Liver (tissue), 9 donors: Measurements from ENCODE around the gene PUS1. TPM values are rescaled to one million over a fixed set of nuclear protein-coding genes. Genes with fewer than 3 reads are reported as not detected.

Experiments
- DNase-seq: peaks from one replicate; pipeline ENCODE4 v3.0.0-alpha.2; 2017; ENCODE audit warnings: low spot score
- H3K27ac ChIP-seq, 2 donors: one replicate each; pipeline ENCODE4 v1.7.0; 2013; ENCODE audit warnings: inconsistent platforms in 2 of 2, low read length in 2 of 2, control low read depth in 1 of 2, low read depth in 1 of 2, mild to moderate bottlenecking in 1 of 2
- H3K27me3 ChIP-seq, 4 donors: one replicate each; pipeline versions ENCODE4 v1.6.1 to v1.7.0; 2013; ENCODE audit warnings: low read length in 3 of 4, inconsistent platforms in 1 of 4, mild to moderate bottlenecking in 1 of 4, moderate library complexity in 1 of 4; ENCODE audit not compliant: control insufficient read depth in 4 of 4, insufficient read depth in 4 of 4
- H3K36me3 ChIP-seq, 4 donors: one replicate each; pipeline versions ENCODE4 v1.6.1 to v1.7.0; 2013; ENCODE audit warnings: low read length in 3 of 4, mild to moderate bottlenecking in 3 of 4, low read depth in 1 of 4, moderate library complexity in 1 of 4; ENCODE audit not compliant: control insufficient read depth in 4 of 4, insufficient read depth in 3 of 4
- H3K4me1 ChIP-seq, 4 donors: one replicate each; pipeline versions ENCODE4 v1.6.1 to v1.7.0; 2013; ENCODE audit warnings: low read length in 3 of 4, mild to moderate bottlenecking in 3 of 4, moderate library complexity in 1 of 4; ENCODE audit not compliant: control insufficient read depth in 4 of 4, insufficient read depth in 4 of 4
- H3K4me3 ChIP-seq, 3 donors: one replicate each; pipeline versions ENCODE4 v1.6.1 to v1.7.0; 2013; ENCODE audit warnings: low read length in 3 of 3, control low read depth in 1 of 3, low read depth in 1 of 3, mild to moderate bottlenecking in 1 of 3
- H3K9ac ChIP-seq, 2 donors: one replicate each; pipeline ENCODE4 v1.7.0; 2013; ENCODE audit warnings: low read length in 2 of 2, mild to moderate bottlenecking in 2 of 2, moderate library complexity in 2 of 2, control low read depth in 1 of 2, low read depth in 1 of 2
- H3K9me3 ChIP-seq, 4 donors: one replicate each; pipeline versions ENCODE4 v1.6.1 to v1.7.0; 2013; ENCODE audit warnings: low read length in 3 of 4; ENCODE audit not compliant: control insufficient read depth in 4 of 4
- FOXA1 ChIP-seq: IDR thresholded peaks from 2 replicates; pipeline ENCODE4 v1.6.1; 2016; ENCODE audit warnings: antibody characterized with exemption
- FOXA2 ChIP-seq: IDR thresholded peaks from 2 replicates; pipeline ENCODE4 v1.6.1; 2016; ENCODE audit warnings: antibody characterized with exemption
- HNF4A ChIP-seq, 2 donors: conservative IDR thresholded peaks; 2 replicates each; pipeline ENCODE4 v1.6.1; 2016; ENCODE audit warnings: antibody characterized with exemption in 2 of 2, mild to moderate bottlenecking in 2 of 2
- JUND ChIP-seq, 2 donors: IDR thresholded peaks; 2 replicates each; pipeline ENCODE4 v1.6.1; 2016; ENCODE audit warnings: antibody characterized with exemption in 2 of 2
- RAD21 ChIP-seq, 2 donors: IDR thresholded peaks; 2 replicates each; pipeline ENCODE4 v1.6.1; 2016; ENCODE audit warnings: antibody characterized with exemption in 2 of 2, mild to moderate bottlenecking in 2 of 2
- SP1 ChIP-seq: IDR thresholded peaks from 2 replicates; pipeline ENCODE4 v1.6.1; 2018; ENCODE audit warnings: antibody characterized with exemption, mild to moderate bottlenecking
- YY1 ChIP-seq: IDR thresholded peaks from 2 replicates; pipeline ENCODE4 v1.6.1; 2016; ENCODE audit warnings: antibody characterized with exemption, mild to moderate bottlenecking
- WGBS: extraction: QIAGEN DNeasy Blood & Tissue Kit; methylation state at CpG from one replicate; pipeline ENCODE4 v1.1.7; 2013; 5-methylcytosine and 5-hydroxymethylcytosine counted together
- polyA plus RNA-seq, 2 donors: library from polyadenylated mRNA; stranded (reverse) in 1 of 2; unstranded in 1 of 2; fragments of 200-250 nt in 1 of 2; fragments of >200 nt in 1 of 2; fragmentation: Nextera tagmentation in 1 of 2; extraction: Ambion mirVana in 1 of 2; gene quantifications; one replicate each; pipeline versions ENCODE4 v1.2.1 to v1.2.3, GENCODE V29; 2013 to 2015
- total RNA-seq, 2 donors: library from RNA; depleted of rRNA; stranded (reverse); fragments of >200 nt; gene quantifications; one replicate each; pipeline ENCODE4 v1.2.3, GENCODE V29; 2014
- TF ChIP-seq, protein P1 (sequence below): fragments of 150-350 bp; IDR thresholded peaks from 2 replicates; pipeline ENCODE4 v1.5.1; 2017; ENCODE audit warnings: improper control_type of control experiment, low read depth, low read length; ENCODE audit not compliant: missing input control
- TF ChIP-seq, protein P2 (sequence below): IDR thresholded peaks from 2 replicates; pipeline ENCODE4 v1.6.1; 2016; ENCODE audit warnings: antibody characterized with exemption
- TF ChIP-seq, protein P3 (sequence below): IDR thresholded peaks from 2 replicates; pipeline ENCODE4 v1.6.1; 2016; ENCODE audit warnings: antibody characterized with exemption
- TF ChIP-seq, protein P4 (sequence below): IDR thresholded peaks from 2 replicates; pipeline ENCODE4 v1.6.1; 2016; ENCODE audit warnings: antibody characterized with exemption, mild to moderate bottlenecking
- TF ChIP-seq, protein P5 (sequence below): IDR thresholded peaks from 2 replicates; pipeline ENCODE4 v1.6.1; 2016; ENCODE audit warnings: antibody characterized with exemption
- donor health status: healthy.
- donor health status: healthy.
- donor health status: healthy.
- donor health status: healthy.
- donor health status: healthy.

PUS1 gene
- total and polyA plus RNA-seq, 4 donors, result 6.1 to 24.4 (median 10.7) TPM

- H3K36me3 ChIP-seq, result peaks cover 2 to 8% (median 2%) of the 10 kb centered on the region in 4 donors
- no peaks in the 10 kb centered on the region for H3K27me3 ChIP-seq
- H3K27ac ChIP-seq, result no peak overlapping the region
- no peaks in the 10 kb centered on the region for H3K4me1 ChIP-seq
- H3K9me3 ChIP-seq, result no peaks in the 10 kb centered on the region
- 98% methylated on average over 8 of the region's 8 CpGs for WGBS
- no peak for DNase-seq
- H3K9ac ChIP-seq, result no peak overlapping the region
- TF ChIP-seq RAD21 (IDR thresholded peaks at IDR 0.05) (no peak), JUND (IDR thresholded peaks at IDR 0.05) (no peak), SP1 (no peak), FOXA2 (no peak), HNF4A (conservative IDR thresholded peaks at IDR 0.05) (no peak), FOXA1 (no peak), YY1 (no peak)
- TF ChIP-seq, protein P1, sequence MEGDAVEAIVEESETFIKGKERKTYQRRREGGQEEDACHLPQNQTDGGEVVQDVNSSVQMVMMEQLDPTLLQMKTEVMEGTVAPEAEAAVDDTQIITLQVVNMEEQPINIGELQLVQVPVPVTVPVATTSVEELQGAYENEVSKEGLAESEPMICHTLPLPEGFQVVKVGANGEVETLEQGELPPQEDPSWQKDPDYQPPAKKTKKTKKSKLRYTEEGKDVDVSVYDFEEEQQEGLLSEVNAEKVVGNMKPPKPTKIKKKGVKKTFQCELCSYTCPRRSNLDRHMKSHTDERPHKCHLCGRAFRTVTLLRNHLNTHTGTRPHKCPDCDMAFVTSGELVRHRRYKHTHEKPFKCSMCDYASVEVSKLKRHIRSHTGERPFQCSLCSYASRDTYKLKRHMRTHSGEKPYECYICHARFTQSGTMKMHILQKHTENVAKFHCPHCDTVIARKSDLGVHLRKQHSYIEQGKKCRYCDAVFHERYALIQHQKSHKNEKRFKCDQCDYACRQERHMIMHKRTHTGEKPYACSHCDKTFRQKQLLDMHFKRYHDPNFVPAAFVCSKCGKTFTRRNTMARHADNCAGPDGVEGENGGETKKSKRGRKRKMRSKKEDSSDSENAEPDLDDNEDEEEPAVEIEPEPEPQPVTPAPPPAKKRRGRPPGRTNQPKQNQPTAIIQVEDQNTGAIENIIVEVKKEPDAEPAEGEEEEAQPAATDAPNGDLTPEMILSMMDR, result no peak
- TF ChIP-seq, protein P2, sequence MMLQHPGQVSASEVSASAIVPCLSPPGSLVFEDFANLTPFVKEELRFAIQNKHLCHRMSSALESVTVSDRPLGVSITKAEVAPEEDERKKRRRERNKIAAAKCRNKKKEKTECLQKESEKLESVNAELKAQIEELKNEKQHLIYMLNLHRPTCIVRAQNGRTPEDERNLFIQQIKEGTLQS, result no peak
- TF ChIP-seq, protein P3, sequence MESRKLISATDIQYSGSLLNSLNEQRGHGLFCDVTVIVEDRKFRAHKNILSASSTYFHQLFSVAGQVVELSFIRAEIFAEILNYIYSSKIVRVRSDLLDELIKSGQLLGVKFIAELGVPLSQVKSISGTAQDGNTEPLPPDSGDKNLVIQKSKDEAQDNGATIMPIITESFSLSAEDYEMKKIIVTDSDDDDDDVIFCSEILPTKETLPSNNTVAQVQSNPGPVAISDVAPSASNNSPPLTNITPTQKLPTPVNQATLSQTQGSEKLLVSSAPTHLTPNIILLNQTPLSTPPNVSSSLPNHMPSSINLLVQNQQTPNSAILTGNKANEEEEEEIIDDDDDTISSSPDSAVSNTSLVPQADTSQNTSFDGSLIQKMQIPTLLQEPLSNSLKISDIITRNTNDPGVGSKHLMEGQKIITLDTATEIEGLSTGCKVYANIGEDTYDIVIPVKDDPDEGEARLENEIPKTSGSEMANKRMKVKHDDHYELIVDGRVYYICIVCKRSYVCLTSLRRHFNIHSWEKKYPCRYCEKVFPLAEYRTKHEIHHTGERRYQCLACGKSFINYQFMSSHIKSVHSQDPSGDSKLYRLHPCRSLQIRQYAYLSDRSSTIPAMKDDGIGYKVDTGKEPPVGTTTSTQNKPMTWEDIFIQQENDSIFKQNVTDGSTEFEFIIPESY, result no peak
- TF ChIP-seq, protein P4, sequence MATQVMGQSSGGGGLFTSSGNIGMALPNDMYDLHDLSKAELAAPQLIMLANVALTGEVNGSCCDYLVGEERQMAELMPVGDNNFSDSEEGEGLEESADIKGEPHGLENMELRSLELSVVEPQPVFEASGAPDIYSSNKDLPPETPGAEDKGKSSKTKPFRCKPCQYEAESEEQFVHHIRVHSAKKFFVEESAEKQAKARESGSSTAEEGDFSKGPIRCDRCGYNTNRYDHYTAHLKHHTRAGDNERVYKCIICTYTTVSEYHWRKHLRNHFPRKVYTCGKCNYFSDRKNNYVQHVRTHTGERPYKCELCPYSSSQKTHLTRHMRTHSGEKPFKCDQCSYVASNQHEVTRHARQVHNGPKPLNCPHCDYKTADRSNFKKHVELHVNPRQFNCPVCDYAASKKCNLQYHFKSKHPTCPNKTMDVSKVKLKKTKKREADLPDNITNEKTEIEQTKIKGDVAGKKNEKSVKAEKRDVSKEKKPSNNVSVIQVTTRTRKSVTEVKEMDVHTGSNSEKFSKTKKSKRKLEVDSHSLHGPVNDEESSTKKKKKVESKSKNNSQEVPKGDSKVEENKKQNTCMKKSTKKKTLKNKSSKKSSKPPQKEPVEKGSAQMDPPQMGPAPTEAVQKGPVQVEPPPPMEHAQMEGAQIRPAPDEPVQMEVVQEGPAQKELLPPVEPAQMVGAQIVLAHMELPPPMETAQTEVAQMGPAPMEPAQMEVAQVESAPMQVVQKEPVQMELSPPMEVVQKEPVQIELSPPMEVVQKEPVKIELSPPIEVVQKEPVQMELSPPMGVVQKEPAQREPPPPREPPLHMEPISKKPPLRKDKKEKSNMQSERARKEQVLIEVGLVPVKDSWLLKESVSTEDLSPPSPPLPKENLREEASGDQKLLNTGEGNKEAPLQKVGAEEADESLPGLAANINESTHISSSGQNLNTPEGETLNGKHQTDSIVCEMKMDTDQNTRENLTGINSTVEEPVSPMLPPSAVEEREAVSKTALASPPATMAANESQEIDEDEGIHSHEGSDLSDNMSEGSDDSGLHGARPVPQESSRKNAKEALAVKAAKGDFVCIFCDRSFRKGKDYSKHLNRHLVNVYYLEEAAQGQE, result no peak
- TF ChIP-seq, protein P5, sequence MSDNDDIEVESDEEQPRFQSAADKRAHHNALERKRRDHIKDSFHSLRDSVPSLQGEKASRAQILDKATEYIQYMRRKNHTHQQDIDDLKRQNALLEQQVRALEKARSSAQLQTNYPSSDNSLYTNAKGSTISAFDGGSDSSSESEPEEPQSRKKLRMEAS, result no peak
- no peak overlapping the region for H3K4me3 ChIP-seq
These were observed 46.2 kb downstream of the PUS1 start for GRCh38 chr12:131975228-131975627.

DNA sequence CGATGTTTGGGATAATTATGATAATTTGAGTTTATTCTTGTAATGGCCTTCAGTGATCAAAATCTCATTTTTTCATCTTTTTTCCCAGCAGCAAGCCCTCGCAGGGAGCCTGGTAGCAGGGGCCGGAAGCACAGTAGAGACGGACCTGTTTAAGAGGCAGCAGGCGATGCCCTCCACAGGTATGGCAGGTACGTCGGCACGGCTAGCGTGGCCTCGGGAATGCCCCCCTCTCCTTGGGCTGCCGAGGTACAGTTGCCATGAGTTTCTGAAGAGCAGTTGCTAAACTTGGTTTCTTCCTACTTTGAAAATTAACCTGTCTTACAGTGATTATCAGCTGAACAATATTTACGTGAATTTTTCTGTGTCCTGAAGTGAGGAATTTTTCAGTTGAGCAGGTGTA, 50.5 kb downstream of the PUS1 start:
- TF ChIP-seq, protein P4, result no peak
- 96% methylated on average over 12 of the region's 12 CpGs for WGBS

More for the DNA sequence above, 50.5 kb downstream of the PUS1 start:
- Histone ChIP-seq H3K27ac (no peak overlapping the region), H3K27me3 (no peaks in the 10 kb centered on the region), H3K36me3 (peaks cover 7 to 32% (median 18%) of the 10 kb centered on the region in 4 donors), H3K9me3 (no peaks in the 10 kb centered on the region), H3K9ac (no peak overlapping the region), H3K4me3 (no peak overlapping the region), H3K4me1 (no peaks in the 10 kb centered on the region)
- DNase-seq, result no peak
